WTC11 (cell line): ENCODE results near the gene RPL21.

Experiments
- ELF4 ChIP-seq: sonication (generic); formaldehyde crosslinking; IDR thresholded peaks from 2 replicates; pipeline ENCODE4 v1.8.1; 2022; ENCODE audit warnings: low read depth, mild to moderate bottlenecking, moderate library complexity, missing genetic modification reagents
- GABPB1 ChIP-seq: sonication (generic); formaldehyde crosslinking; IDR thresholded peaks from 2 replicates; pipeline ENCODE4 v1.8.1; 2023; ENCODE audit warnings: mild to moderate bottlenecking, missing genetic modification reagents
- NR1H2 ChIP-seq: sonication (generic); formaldehyde crosslinking; IDR thresholded peaks from 2 replicates; pipeline ENCODE4 v1.9.0; 2021; ENCODE audit warnings: mild to moderate bottlenecking, moderate library complexity, missing genetic modification reagents
- TCF7 ChIP-seq: sonication (generic); formaldehyde crosslinking; IDR thresholded peaks from 2 replicates; pipeline ENCODE4 v1.8.0; 2022; ENCODE audit warnings: mild to moderate bottlenecking, low read depth, missing genetic modification reagents, moderate library complexity
- ZNF121 ChIP-seq: sonication (generic); formaldehyde crosslinking; IDR thresholded peaks from 2 replicates; pipeline ENCODE4 v1.8.0; 2023; ENCODE audit warnings: missing genetic modification reagents
- TF ChIP-seq, protein P1 (sequence below): sonication (generic); formaldehyde crosslinking; IDR thresholded peaks from 2 replicates; pipeline ENCODE4 v1.8.0; 2022; ENCODE audit warnings: mild to moderate bottlenecking, missing genetic modification reagents
- TF ChIP-seq, protein P2 (sequence below): fragments of 200-600 bp; IDR thresholded peaks from 2 replicates; pipeline ENCODE4 v1.8.0; 2022; ENCODE audit warnings: antibody characterized with exemption
- TF ChIP-seq, protein P3 (sequence below): sonication (generic); formaldehyde crosslinking; IDR thresholded peaks from 2 replicates; pipeline ENCODE4 v1.8.0; 2022; ENCODE audit warnings: mild to moderate bottlenecking, missing genetic modification reagents
- TF ChIP-seq, protein P4 (sequence below): sonication (generic); formaldehyde crosslinking; IDR thresholded peaks from 2 replicates; pipeline ENCODE4 v1.8.0; 2023; ENCODE audit warnings: mild to moderate bottlenecking, missing genetic modification reagents
- TF ChIP-seq, protein P5 (sequence below): sonication (generic); formaldehyde crosslinking; IDR thresholded peaks from 2 replicates; pipeline ENCODE4 v1.8.1; 2022; ENCODE audit warnings: low read depth, missing genetic modification reagents, borderline replicate concordance
- TF ChIP-seq, protein P6 (sequence below): sonication (generic); formaldehyde crosslinking; IDR thresholded peaks from 2 replicates; pipeline ENCODE4 v1.8.1; 2022; ENCODE audit warnings: mild to moderate bottlenecking, moderate library complexity, missing genetic modification reagents
- TF ChIP-seq, protein P7 (sequence below): fragments of 250-450 bp; sonication (Bioruptor Pico); IDR thresholded peaks from 2 replicates; pipeline ENCODE4 v2.1.2; 2022; ENCODE audit warnings: mild to moderate bottlenecking, moderate library complexity
- TF ChIP-seq, protein P8 (sequence below): sonication (generic); formaldehyde crosslinking; IDR thresholded peaks from 2 replicates; pipeline ENCODE4 v1.8.1; 2023; ENCODE audit warnings: mild to moderate bottlenecking, missing genetic modification reagents, moderate library complexity
- TF ChIP-seq, protein P9 (sequence below): sonication (generic); formaldehyde crosslinking; IDR thresholded peaks from 2 replicates; pipeline ENCODE4 v1.8.1; 2023; ENCODE audit warnings: mild to moderate bottlenecking, missing genetic modification reagents

DNA sequence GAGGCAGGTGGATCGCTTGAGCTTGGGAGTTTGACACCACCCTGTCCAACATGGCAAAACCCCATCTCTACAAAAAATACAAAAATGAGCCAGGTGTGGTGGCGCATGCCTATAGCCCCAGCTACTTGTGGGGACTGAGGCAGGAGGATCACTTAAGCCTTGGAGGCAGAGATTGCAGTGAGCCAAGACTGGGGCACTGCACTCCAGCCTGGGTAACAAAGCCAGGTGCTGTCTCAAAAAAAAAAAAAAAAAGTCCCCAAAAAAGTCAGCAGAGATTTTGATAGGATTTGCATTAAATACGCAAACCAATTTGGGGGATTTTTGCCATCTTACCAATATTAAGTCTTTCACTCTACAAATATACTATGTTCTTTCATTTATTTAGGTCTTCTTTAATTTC lies 21.7 kb upstream of the RPL21 start:
- TF ChIP-seq, protein P1, sequence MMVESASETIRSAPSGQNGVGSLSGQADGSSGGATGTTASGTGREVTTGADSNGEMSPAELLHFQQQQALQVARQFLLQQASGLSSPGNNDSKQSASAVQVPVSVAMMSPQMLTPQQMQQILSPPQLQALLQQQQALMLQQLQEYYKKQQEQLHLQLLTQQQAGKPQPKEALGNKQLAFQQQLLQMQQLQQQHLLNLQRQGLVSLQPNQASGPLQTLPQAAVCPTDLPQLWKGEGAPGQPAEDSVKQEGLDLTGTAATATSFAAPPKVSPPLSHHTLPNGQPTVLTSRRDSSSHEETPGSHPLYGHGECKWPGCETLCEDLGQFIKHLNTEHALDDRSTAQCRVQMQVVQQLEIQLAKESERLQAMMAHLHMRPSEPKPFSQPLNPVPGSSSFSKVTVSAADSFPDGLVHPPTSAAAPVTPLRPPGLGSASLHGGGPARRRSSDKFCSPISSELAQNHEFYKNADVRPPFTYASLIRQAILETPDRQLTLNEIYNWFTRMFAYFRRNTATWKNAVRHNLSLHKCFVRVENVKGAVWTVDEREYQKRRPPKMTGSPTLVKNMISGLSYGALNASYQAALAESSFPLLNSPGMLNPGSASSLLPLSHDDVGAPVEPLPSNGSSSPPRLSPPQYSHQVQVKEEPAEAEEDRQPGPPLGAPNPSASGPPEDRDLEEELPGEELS (CRISPR knock-in tag), result no peak
- TF ChIP-seq, protein P2, sequence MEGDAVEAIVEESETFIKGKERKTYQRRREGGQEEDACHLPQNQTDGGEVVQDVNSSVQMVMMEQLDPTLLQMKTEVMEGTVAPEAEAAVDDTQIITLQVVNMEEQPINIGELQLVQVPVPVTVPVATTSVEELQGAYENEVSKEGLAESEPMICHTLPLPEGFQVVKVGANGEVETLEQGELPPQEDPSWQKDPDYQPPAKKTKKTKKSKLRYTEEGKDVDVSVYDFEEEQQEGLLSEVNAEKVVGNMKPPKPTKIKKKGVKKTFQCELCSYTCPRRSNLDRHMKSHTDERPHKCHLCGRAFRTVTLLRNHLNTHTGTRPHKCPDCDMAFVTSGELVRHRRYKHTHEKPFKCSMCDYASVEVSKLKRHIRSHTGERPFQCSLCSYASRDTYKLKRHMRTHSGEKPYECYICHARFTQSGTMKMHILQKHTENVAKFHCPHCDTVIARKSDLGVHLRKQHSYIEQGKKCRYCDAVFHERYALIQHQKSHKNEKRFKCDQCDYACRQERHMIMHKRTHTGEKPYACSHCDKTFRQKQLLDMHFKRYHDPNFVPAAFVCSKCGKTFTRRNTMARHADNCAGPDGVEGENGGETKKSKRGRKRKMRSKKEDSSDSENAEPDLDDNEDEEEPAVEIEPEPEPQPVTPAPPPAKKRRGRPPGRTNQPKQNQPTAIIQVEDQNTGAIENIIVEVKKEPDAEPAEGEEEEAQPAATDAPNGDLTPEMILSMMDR, result no peak
- TF ChIP-seq, protein P3, sequence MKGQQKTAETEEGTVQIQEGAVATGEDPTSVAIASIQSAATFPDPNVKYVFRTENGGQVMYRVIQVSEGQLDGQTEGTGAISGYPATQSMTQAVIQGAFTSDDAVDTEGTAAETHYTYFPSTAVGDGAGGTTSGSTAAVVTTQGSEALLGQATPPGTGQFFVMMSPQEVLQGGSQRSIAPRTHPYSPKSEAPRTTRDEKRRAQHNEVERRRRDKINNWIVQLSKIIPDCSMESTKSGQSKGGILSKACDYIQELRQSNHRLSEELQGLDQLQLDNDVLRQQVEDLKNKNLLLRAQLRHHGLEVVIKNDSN, result no peak
- no peak for TF ChIP-seq ZNF121 (CRISPR knock-in tag)
- no peak for TF ChIP-seq TCF7
- TF ChIP-seq, protein P4, sequence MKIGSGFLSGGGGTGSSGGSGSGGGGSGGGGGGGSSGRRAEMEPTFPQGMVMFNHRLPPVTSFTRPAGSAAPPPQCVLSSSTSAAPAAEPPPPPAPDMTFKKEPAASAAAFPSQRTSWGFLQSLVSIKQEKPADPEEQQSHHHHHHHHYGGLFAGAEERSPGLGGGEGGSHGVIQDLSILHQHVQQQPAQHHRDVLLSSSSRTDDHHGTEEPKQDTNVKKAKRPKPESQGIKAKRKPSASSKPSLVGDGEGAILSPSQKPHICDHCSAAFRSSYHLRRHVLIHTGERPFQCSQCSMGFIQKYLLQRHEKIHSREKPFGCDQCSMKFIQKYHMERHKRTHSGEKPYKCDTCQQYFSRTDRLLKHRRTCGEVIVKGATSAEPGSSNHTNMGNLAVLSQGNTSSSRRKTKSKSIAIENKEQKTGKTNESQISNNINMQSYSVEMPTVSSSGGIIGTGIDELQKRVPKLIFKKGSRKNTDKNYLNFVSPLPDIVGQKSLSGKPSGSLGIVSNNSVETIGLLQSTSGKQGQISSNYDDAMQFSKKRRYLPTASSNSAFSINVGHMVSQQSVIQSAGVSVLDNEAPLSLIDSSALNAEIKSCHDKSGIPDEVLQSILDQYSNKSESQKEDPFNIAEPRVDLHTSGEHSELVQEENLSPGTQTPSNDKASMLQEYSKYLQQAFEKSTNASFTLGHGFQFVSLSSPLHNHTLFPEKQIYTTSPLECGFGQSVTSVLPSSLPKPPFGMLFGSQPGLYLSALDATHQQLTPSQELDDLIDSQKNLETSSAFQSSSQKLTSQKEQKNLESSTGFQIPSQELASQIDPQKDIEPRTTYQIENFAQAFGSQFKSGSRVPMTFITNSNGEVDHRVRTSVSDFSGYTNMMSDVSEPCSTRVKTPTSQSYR (CRISPR knock-in tag), result no peak
- TF ChIP-seq, protein P5, sequence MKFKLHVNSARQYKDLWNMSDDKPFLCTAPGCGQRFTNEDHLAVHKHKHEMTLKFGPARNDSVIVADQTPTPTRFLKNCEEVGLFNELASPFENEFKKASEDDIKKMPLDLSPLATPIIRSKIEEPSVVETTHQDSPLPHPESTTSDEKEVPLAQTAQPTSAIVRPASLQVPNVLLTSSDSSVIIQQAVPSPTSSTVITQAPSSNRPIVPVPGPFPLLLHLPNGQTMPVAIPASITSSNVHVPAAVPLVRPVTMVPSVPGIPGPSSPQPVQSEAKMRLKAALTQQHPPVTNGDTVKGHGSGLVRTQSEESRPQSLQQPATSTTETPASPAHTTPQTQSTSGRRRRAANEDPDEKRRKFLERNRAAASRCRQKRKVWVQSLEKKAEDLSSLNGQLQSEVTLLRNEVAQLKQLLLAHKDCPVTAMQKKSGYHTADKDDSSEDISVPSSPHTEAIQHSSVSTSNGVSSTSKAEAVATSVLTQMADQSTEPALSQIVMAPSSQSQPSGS (CRISPR knock-in tag), result no peak
- TF ChIP-seq ELF4, result no peak
- TF ChIP-seq, protein P6, sequence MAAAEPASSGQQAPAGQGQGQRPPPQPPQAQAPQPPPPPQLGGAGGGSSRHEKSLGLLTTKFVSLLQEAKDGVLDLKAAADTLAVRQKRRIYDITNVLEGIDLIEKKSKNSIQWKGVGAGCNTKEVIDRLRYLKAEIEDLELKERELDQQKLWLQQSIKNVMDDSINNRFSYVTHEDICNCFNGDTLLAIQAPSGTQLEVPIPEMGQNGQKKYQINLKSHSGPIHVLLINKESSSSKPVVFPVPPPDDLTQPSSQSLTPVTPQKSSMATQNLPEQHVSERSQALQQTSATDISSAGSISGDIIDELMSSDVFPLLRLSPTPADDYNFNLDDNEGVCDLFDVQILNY, result no peak
- TF ChIP-seq NR1H2 (CRISPR knock-in tag), result no peak
- TF ChIP-seq, protein P7, sequence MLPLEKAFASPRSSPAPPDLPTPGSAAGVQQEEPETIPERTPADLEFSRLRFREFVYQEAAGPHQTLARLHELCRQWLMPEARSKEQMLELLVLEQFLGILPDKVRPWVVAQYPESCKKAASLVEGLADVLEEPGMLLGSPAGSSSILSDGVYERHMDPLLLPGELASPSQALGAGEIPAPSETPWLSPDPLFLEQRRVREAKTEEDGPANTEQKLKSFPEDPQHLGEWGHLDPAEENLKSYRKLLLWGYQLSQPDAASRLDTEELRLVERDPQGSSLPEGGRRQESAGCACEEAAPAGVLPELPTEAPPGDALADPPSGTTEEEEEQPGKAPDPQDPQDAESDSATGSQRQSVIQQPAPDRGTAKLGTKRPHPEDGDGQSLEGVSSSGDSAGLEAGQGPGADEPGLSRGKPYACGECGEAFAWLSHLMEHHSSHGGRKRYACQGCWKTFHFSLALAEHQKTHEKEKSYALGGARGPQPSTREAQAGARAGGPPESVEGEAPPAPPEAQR (CRISPR knock-in tag), result no peak
- TF ChIP-seq GABPB1 (CRISPR knock-in tag), result no peak
- TF ChIP-seq, protein P8, sequence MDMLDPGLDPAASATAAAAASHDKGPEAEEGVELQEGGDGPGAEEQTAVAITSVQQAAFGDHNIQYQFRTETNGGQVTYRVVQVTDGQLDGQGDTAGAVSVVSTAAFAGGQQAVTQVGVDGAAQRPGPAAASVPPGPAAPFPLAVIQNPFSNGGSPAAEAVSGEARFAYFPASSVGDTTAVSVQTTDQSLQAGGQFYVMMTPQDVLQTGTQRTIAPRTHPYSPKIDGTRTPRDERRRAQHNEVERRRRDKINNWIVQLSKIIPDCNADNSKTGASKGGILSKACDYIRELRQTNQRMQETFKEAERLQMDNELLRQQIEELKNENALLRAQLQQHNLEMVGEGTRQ (CRISPR knock-in tag), result no peak
- TF ChIP-seq, protein P9, sequence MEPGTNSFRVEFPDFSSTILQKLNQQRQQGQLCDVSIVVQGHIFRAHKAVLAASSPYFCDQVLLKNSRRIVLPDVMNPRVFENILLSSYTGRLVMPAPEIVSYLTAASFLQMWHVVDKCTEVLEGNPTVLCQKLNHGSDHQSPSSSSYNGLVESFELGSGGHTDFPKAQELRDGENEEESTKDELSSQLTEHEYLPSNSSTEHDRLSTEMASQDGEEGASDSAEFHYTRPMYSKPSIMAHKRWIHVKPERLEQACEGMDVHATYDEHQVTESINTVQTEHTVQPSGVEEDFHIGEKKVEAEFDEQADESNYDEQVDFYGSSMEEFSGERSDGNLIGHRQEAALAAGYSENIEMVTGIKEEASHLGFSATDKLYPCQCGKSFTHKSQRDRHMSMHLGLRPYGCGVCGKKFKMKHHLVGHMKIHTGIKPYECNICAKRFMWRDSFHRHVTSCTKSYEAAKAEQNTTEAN (CRISPR knock-in tag), result no peak
